ENCODE results near the gene CCDC197.

DNA sequence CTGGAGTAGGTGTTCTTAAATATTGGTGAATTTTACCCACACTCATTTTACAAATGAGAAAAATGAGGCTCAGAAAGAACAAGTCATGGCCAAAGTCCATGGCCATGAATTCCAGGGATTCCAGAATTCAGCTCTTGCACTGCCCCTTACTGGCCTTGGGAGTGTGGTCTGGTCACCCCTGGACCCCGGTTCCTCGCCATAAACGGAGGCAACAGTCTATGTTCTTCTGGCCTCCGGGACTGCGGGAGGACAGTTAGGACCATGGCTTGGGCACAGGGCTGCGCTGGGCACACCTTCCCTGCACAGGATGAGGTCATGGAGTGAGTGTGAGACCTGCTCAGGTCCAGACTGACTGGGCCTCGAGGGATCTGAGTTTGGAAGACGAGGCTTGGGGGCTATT, 6.9 kb downstream of the CCDC197 start:
- TF ChIP-seq, protein P1, sequence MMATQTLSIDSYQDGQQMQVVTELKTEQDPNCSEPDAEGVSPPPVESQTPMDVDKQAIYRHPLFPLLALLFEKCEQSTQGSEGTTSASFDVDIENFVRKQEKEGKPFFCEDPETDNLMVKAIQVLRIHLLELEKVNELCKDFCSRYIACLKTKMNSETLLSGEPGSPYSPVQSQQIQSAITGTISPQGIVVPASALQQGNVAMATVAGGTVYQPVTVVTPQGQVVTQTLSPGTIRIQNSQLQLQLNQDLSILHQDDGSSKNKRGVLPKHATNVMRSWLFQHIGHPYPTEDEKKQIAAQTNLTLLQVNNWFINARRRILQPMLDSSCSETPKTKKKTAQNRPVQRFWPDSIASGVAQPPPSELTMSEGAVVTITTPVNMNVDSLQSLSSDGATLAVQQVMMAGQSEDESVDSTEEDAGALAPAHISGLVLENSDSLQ (IDR thresholded peaks at IDR 0.05) = no peak
- TF ChIP-seq BHLHE40 (IDR thresholded peaks at IDR 0.05; ENCODE audit: borderline replicate concordance) (no peak), ELF4 (IDR thresholded peaks at IDR 0.05) (no peak), SUZ12 (IDR thresholded peaks at IDR 0.05) (no peak), TARDBP (IDR thresholded peaks at IDR 0.05) (no peak), SP1 (IDR thresholded peaks at IDR 0.05) (no peak), LEF1 (IDR thresholded peaks at IDR 0.05; ENCODE audit: borderline replicate concordance) (no peak), FOXA1 (IDR thresholded peaks at IDR 0.05) (no peak), FOXM1 (IDR thresholded peaks at IDR 0.05; ENCODE audit: borderline replicate concordance) (no peak), FOXK2 (IDR thresholded peaks at IDR 0.05) (no peak), NFRKB (IDR thresholded peaks at IDR 0.05) (no peak), HDGF (IDR thresholded peaks at IDR 0.05; ENCODE audit: borderline replicate concordance) (no peak), L3MBTL2 (conservative IDR thresholded peaks at IDR 0.05) (no peak)

Data from HEK293T (cell line).